GM21423 (cell line): Measurements from ENCODE around the gene CDK14.
"Not testable (repeated sequence)": the region's sequence is repeated elsewhere in the genome, so short reads cannot be mapped to it uniquely, and the experiment has no call there.

Source experiments
- ATAC-seq: cut with Tn5 transposase; IDR thresholded peaks from one replicate; pipeline ENCODE4 v1.9.1; 2021; ENCODE audit warnings: mild to moderate bottlenecking, moderate library complexity; ENCODE audit not compliant: unreplicated experiment

The CDK14 gene

GRCh38 chr7:90713628-90714027 lies 117.5 kb downstream of the CDK14 start:
- ATAC-seq = no peak

- peak; percentile 53 for ATAC-seq
Measured at GRCh38 chr7:90715067-90715466, 118.9 kb downstream of the CDK14 start.

GRCh38 chr7:90717296-90718060 lies 121.4 kb downstream of the CDK14 start:
- no peak for ATAC-seq

GRCh38 chr7:90719155-90719554 lies 123.0 kb downstream of the CDK14 start:
- no peak for ATAC-seq

GRCh38 chr7:90720984-90721760 lies 125.1 kb downstream of the CDK14 start:
- no peak for ATAC-seq

GRCh38 chr7:90721869-90722431 lies 125.8 kb downstream of the CDK14 start:
- no peak for ATAC-seq

- no peak for ATAC-seq
Measured at GRCh38 chr7:90723233-90723632, 127.1 kb downstream of the CDK14 start.

- no peak for ATAC-seq
Measured at GRCh38 chr7:90723866-90724265, 127.7 kb downstream of the CDK14 start.

- no peak for ATAC-seq
Measured at GRCh38 chr7:90726120-90726519, 130.0 kb downstream of the CDK14 start.

- ATAC-seq = no peak
Measured at GRCh38 chr7:90726623-90727022, 130.5 kb downstream of the CDK14 start.

GRCh38 chr7:90727412-90727811 lies 131.3 kb downstream of the CDK14 start:
- ATAC-seq = no peak

- no peak for ATAC-seq
Measured at GRCh38 chr7:90728568-90728967, 132.4 kb downstream of the CDK14 start.

GRCh38 chr7:90735611-90736280 lies 139.6 kb downstream of the CDK14 start:
- ATAC-seq = not testable (repeated sequence)

- ATAC-seq = no peak
Measured at GRCh38 chr7:90736316-90736715, 140.2 kb downstream of the CDK14 start.

GRCh38 chr7:90736968-90737939 lies 141.1 kb downstream of the CDK14 start:
- peak; percentile 97 for ATAC-seq

- no peak for ATAC-seq
Measured at GRCh38 chr7:90738249-90738648, 142.1 kb downstream of the CDK14 start.

GRCh38 chr7:90739716-90740115 lies 143.6 kb downstream of the CDK14 start:
- no peak for ATAC-seq

GRCh38 chr7:90740386-90740785 lies 144.3 kb downstream of the CDK14 start:
- ATAC-seq = no peak

GRCh38 chr7:90743626-90744025 lies 147.5 kb downstream of the CDK14 start:
- no peak for ATAC-seq

- no peak for ATAC-seq
Measured at GRCh38 chr7:90747516-90747915, 151.4 kb downstream of the CDK14 start.
